ENCODE measurements around the gene KCNK3. TPM values are rescaled to one million over a fixed set of nuclear protein-coding genes. Genes with fewer than 3 reads are reported as not detected.

The KCNK3 gene
- total RNA-seq, 1 donor from 2014 or later, result 26.8 TPM

DNA sequence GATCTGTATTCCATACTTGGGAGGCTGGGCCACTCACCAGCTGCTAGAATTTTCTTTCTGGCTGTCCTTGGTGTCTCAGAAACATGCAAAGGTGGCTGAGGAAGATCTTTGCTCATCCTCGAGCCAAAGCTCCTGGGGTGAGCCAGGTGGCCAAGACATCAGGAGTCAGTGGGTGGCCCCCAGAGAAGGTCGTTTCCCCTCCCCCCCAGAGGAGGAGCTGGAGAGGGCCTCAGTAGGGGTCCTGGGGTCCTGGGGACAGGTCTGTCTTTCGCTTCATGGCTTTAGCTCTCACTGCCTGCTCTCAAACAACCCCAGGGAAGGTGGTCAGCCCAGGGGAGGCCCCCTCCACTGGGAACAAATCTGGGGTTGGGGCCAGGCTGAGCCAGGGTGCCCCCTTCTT is 13.6 kb downstream of the KCNK3 start:
- no peak overlapping the region for H3K4me3 ChIP-seq
- no peaks in the 10 kb centered on the region for H3K36me3 ChIP-seq
- ATAC-seq (no peak), DNase-seq (no peak)
- intact Hi-C loops (cut with DNase I), result no loop called here
- H3K4me1 ChIP-seq, result peaks cover 22% of the 10 kb centered on the region
- no peaks in the 10 kb centered on the region for H3K9me3 ChIP-seq
- peaks cover 6% of the 10 kb centered on the region for H3K27me3 ChIP-seq (ENCODE audit: low read depth)
- H3K27ac ChIP-seq, result peak overlapping the region; percentile 3
- TF ChIP-seq, protein P1, sequence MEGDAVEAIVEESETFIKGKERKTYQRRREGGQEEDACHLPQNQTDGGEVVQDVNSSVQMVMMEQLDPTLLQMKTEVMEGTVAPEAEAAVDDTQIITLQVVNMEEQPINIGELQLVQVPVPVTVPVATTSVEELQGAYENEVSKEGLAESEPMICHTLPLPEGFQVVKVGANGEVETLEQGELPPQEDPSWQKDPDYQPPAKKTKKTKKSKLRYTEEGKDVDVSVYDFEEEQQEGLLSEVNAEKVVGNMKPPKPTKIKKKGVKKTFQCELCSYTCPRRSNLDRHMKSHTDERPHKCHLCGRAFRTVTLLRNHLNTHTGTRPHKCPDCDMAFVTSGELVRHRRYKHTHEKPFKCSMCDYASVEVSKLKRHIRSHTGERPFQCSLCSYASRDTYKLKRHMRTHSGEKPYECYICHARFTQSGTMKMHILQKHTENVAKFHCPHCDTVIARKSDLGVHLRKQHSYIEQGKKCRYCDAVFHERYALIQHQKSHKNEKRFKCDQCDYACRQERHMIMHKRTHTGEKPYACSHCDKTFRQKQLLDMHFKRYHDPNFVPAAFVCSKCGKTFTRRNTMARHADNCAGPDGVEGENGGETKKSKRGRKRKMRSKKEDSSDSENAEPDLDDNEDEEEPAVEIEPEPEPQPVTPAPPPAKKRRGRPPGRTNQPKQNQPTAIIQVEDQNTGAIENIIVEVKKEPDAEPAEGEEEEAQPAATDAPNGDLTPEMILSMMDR (IDR thresholded peaks at IDR 0.05), result no peak

DNA sequence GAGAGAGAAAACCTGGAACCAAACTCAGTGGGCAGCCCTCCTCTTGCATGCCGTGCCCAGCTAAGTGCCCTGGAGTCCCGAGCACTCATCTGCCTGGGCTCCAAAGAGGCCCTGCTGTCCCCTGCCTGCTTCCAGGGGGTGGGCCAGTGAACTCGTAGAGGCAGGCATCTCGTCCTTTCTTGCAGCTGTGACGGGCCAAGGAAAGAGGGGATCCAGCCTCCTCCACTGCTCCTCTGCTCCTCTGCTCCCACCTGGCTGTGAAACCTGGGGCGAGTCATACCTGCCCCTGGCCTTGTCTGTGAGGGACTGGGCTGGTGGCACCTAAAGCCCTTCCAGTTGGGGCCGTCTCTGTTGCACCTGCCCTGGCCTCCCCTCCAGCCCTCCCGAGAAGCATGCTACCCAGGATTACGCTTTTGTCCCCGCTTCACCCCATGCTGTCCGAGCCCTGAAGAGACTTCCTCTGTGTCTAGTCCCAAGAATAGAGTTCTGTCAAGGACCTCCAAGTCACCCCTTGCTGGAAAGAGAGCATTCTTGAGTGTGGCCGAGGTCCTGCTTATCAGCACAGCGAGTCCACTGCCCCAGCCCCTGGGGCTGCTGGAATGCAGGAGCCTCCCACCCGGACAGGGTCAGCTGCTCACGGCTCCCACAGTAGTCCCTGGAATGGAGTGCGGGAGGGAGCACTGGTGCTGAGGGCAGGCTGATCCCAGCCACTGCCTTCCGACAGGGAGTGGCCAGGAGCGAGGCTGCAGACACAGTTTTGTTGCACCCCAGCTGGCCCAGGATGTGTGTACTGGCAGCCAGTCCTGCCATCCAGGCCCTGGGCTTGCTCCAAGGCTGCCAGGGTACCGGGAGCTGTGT is 14.3 kb downstream of the KCNK3 start:
- peaks cover 6% of the 10 kb centered on the region for H3K27me3 ChIP-seq (ENCODE audit: low read depth)
- peak overlapping the region; percentile 11 for H3K27ac ChIP-seq
- no peak overlapping the region for H3K4me3 ChIP-seq
- no peaks in the 10 kb centered on the region for H3K9me3 ChIP-seq
- ATAC-seq (peak in 1 of 2 donors; percentile 7), DNase-seq (no peak)
- TF ChIP-seq, protein P1 (IDR thresholded peaks at IDR 0.05), result no peak
- intact Hi-C loops (cut with DNase I), result no loop called here
- H3K36me3 ChIP-seq, result no peaks in the 10 kb centered on the region
- peaks cover 26% of the 10 kb centered on the region for H3K4me1 ChIP-seq

DNA sequence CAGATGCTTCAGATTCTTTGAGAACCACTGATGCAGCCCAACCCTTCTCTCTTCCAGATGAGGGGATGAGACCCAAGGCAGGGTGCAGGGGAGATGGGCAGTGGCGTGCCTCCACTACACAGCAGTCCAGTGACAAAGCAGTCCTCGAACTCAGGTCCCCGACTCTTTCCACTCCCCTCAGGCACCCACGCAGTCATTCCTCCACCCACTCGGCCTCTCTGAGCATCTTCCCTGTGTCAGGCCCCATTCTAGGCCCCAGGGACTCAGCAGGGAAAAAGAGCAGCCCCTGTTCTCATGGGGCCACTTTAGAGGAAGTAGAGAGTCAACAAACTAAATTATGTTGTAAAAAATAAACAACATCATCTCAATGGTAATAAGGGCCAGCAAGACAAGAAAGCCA is 15.2 kb downstream of the KCNK3 start:
- H3K9me3 ChIP-seq, result no peaks in the 10 kb centered on the region
- TF ChIP-seq, protein P1 (IDR thresholded peaks at IDR 0.05), result no peak
- H3K36me3 ChIP-seq, result no peaks in the 10 kb centered on the region
- peaks cover 6% of the 10 kb centered on the region for H3K27me3 ChIP-seq (ENCODE audit: low read depth)
- H3K27ac ChIP-seq, result no peak overlapping the region
- no peak for DNase-seq
- ATAC-seq, result no peak
- H3K4me3 ChIP-seq, result no peak overlapping the region
- H3K4me1 ChIP-seq, result peaks cover 26% of the 10 kb centered on the region
- intact Hi-C loops (cut with DNase I), result no loop called here

DNA sequence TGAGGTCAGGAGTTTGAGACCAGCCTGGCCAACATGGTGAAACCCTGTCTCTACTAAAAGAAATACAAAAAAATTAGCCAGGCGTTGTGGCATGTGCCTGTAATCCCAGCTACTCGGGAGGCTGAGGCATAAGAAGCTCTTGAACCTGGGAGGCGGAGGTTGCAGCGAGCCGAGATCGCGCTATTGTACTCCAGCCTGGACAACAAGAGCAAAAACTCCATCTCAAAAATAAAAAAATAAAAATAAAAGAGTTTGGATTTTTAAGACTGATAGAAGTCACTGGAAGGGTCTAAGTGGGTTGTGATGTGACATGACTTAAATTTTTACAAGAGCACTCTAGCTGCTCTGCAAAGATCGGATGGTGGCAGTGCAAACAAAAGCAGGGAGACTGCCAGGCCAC is 15.9 kb downstream of the KCNK3 start:
- ATAC-seq, result no peak
- Histone ChIP-seq H3K36me3 (no peaks in the 10 kb centered on the region), H3K4me3 (no peak overlapping the region), H3K27ac (no peak overlapping the region), H3K27me3 (ENCODE audit: low read depth) (peaks cover 6% of the 10 kb centered on the region), H3K9me3 (no peaks in the 10 kb centered on the region), H3K4me1 (peaks cover 26% of the 10 kb centered on the region)
- intact Hi-C loops (cut with DNase I), result no loop called here
- no peak for DNase-seq
- TF ChIP-seq, protein P1 (IDR thresholded peaks at IDR 0.05), result no peak

DNA sequence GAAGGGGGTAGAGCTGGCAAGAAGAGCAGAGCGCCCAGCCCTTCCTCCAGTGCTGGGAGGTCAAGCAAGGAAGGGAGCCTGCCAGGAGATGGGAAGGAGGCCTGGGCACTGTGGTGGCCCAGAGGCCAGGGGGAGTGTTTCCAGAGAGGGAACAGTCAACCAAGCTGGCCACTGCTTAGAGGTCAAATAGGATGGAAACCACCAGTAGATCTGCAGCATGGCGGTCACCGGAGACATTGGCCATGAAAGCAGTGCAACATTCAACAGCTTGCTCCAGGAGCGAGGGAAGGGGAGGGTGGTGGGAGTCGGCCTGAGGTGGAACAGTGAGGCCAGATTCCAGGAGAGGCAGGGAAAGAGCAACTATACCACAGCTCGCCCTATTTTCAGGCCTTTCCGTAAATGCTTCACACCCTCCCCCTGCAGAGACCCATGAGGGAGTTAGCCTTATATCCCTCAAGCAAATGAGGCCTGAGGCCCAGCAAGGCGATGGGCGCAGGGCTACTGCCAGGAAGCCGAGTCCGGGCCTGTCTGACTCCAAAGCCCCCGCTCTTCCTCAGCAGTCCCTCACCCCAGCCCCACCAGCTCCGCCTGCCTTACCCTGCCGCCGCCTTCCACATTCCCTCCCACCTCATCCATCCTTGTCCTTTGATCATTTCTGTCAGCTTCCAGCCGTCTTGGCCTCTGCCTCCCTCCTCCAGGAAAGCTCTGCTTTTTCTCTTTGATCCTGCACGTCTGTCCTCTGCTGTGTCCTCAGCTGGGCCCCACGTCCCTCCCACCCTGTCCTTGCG is 17.0 kb downstream of the KCNK3 start:
- Histone ChIP-seq H3K9me3 (no peaks in the 10 kb centered on the region), H3K36me3 (no peaks in the 10 kb centered on the region), H3K4me3 (no peak overlapping the region), H3K4me1 (peaks cover 26% of the 10 kb centered on the region), H3K27ac (no peak overlapping the region), H3K27me3 (ENCODE audit: low read depth) (peaks cover 6% of the 10 kb centered on the region)
- TF ChIP-seq, protein P1 (IDR thresholded peaks at IDR 0.05), result no peak
- no peak for DNase-seq
- intact Hi-C loops (cut with DNase I), result no loop called here
- ATAC-seq, result peak in 1 of 2 donors; percentile 4
